HG03196 (cell line): ENCODE results near the gene RPP14.
"Not testable (repeated sequence)": the region's sequence is repeated elsewhere in the genome, so short reads cannot be mapped to it uniquely, and the experiment has no call there.

Source experiments
- ATAC-seq: cut with Tn5 transposase; IDR thresholded peaks from one replicate; pipeline ENCODE4 v1.9.1; 2021; ENCODE audit not compliant: unreplicated experiment

Gene RPP14

GRCh38 chr3:58290446-58290845, 15.6 kb upstream of the RPP14 start:
- not testable (repeated sequence) for ATAC-seq

DNA sequence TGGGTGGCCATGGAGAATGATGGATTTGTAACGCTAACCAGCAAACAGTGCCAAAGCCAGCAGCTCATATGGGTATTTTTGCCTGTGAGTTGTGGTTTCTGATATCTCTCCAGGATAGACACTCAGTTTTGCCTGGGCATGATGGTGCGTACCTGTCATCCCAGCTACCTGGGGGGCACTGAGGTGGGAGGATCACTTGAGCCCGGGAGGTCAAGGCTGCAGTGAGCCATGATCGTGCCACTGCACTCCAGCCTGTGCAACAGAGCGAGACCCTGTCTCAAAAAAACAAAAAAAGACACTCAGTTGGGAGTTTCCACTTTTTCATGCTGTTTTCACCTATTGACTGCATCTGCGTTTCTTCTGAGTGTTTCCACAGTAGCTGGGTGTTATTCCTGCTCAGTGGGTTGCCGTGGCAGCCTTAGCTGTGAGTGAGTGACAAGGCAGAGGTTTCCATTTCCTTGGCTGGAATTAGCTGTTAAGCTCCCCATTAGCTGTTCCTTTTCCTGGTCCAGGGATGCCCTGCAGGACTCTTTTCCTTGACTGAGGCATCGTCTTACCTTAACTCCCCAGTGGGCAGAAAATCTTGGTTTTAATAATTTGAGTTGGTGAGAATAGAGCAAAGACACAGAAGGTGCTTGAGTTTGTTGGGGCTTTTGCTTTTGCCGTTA, 14.2 kb upstream of the RPP14 start:
- ATAC-seq, result no peak

- no peak for ATAC-seq
Measured at GRCh38 chr3:58292866-58293265, 13.2 kb upstream of the RPP14 start.

- no peak for ATAC-seq
Measured at GRCh38 chr3:58293516-58293915, 12.5 kb upstream of the RPP14 start.

DNA sequence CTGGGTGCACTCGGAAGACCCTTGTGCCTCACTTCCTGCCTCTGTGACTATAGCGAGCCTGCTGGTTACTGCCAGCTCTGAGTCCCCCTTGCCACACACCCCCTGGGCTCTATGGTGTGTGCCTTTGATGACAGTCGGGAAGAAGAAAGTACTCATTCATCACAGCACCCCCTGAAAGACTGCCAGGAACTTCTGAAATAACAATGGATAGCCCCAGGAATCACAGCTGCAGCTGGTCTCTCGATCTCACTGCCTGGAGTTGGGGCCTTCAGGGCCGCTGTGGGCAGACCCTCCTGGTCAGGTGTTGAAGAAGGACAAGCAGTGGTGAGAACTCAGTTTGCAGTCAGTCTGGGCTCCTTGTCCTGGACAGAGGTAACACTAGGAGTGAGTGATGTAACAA, 9.8 kb upstream of the RPP14 start:
- no peak for ATAC-seq

GRCh38 chr3:58296843-58297242, 9.2 kb upstream of the RPP14 start:
- no peak for ATAC-seq

- no peak for ATAC-seq
Measured at GRCh38 chr3:58298190-58298589, 7.9 kb upstream of the RPP14 start.

DNA sequence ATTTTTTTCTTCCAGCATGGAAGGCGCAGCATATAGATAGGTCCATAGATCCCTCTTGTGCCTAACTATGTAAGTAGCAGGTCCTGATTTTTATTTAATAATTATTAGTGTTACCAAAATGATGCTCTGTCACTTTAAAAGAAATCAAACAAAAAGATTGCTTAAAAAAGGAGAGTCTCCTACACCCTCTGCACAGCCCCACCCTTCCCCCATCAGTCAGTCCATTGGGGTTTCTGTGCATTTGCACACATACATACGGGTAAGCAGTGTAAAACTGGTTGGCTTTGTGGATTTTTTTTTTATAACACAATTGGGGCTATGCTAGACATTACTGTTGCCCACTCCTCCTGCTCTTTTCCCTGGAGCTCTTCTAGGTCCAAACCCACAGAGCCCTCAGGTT, 7.0 kb upstream of the RPP14 start:
- ATAC-seq, result no peak

DNA sequence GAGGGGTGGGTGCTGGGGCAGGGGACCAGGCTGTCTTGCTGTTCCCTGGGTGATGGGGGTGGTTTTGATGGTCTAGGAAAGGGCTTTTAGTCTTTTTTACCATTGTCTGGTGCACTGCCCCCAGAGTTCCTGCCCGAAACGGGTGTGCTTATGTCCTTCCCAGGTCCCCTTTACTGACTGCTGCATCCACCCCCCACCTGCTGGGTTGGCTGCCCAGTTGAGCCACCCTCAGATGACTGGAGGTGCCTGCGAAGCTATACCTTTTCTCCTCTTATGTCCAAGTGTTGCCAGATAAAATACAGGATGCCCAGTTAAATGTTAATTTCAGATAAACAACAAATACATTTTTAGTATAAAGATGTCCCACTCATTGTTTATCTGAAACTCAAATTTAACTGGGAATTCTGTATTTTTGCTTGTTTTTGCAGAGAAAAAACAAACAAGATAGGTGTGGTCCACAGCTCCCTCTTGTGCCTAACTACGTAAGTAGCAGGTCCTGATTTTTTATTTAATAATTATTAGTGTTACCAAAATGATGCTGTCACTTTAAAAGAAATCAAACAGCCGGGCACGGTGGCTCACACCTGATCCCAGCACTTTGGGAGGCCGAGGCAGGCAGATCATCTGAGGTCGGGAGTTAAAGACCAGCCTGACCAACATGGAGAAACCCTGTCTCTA, 6.1 kb upstream of the RPP14 start:
- no peak for ATAC-seq

- ATAC-seq, result no peak
Measured at GRCh38 chr3:58307639-58308215, 1.7 kb downstream of the RPP14 start.

- ATAC-seq, result no peak
Measured at GRCh38 chr3:58308728-58309127, 2.7 kb downstream of the RPP14 start.

GRCh38 chr3:58317811-58318210, 11.8 kb downstream of the RPP14 start:
- ATAC-seq, result no peak

GRCh38 chr3:58321791-58322190, 15.7 kb downstream of the RPP14 start:
- ATAC-seq, result no peak

DNA sequence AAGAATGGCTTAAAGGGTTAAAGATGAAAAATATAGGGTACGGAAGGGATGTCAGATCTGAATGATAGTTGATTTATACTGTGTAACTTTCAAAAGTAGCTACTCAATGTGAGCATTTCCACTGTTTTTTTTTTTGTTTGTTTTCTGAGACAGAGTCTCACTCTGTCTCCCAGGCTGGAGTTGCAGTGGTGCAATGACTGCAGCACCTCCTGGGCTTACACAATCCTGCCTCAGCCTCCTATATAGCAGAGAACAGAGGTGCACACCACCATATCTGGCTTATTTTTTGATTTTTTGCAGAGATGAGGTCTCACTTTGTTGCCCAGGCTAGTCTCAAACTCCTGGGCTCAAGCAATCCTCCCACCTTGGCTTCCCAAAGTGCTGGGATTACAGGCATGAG, 16.7 kb downstream of the RPP14 start:
- no peak for ATAC-seq

GRCh38 chr3:58323529-58324390, 17.7 kb downstream of the RPP14 start:
- ATAC-seq, result no peak

- no peak for ATAC-seq
Measured at GRCh38 chr3:58324391-58325390, 18.6 kb downstream of the RPP14 start.

GRCh38 chr3:58325525-58325992, 19.5 kb downstream of the RPP14 start:
- ATAC-seq, result no peak

DNA sequence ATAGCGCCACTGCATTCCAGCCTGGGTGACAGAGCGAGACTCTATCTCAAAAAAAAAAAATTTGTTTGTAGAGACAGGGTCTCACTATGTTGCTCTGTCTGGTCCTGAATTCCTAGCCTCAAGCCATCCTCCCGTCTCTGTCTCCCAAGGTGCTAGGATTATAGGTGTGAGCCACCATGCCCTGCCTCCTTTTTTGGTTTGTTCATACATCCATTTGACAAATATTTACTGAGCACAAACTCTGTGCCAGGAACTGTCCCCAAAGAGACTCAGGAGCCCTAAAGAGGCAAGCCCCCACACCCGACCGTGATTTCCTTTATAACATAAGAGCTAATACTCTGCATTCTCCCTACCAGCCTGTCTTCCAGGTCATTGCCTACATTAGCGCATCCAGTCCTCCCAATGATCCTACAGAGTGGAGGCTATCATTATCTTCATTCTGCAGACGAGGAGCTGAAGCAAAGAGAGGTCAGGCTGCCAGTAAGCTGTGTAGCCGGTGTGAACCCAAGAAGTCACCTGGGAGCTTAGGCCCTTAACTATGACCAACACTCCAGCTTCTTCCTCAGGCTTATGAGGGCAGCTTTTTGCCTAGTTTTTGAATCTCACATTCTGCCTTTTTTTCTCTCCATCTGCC, 20.3 kb downstream of the RPP14 start:
- ATAC-seq, result no peak

GRCh38 chr3:58329150-58329921, 23.3 kb downstream of the RPP14 start:
- ATAC-seq, result no peak
